ENCODE measurements around the gene LCN15. TPM values are rescaled to one million over a fixed set of nuclear protein-coding genes. Genes with fewer than 3 reads are reported as not detected.
"Not testable (repeated sequence)": the region's sequence is repeated elsewhere in the genome, so short reads cannot be mapped to it uniquely, and the experiment has no call there.

The LCN15 gene
- total RNA-seq = not detected

GRCh38 chr9:136764301-136764891, at the start of gene LCN15:
TSS of gene LCN15 (minus strand) at chr9:136764518. CDS start at chr9:136764488, 30 bp downstream.
- DNase-seq = no peak

- no peak for DNase-seq
Measured at GRCh38 chr9:136808806-136809158, 44.5 kb upstream of the LCN15 start.

GRCh38 chr9:136808075-136808805, 43.9 kb upstream of the LCN15 start:
- DNase-seq = no peak

GRCh38 chr9:136807281-136808074, 43.2 kb upstream of the LCN15 start, which contains the start of gene RABL6:
TSS of gene RABL6 (plus strand) at chr9:136807948. CDS start at chr9:136808197, 249 bp downstream.
- DNase-seq = peak; percentile 66

GRCh38 chr9:136806631-136807201, 42.4 kb upstream of the LCN15 start:
- no peak for DNase-seq

- no peak for DNase-seq
Measured at GRCh38 chr9:136806067-136806466, 41.7 kb upstream of the LCN15 start.

- no peak for DNase-seq
Measured at GRCh38 chr9:136805207-136805740, 41.0 kb upstream of the LCN15 start.

GRCh38 chr9:136804509-136805206, 40.3 kb upstream of the LCN15 start:
- DNase-seq = no peak

- no peak for DNase-seq
Measured at GRCh38 chr9:136803551-136804508, 39.5 kb upstream of the LCN15 start.

GRCh38 chr9:136803009-136803550, 38.8 kb upstream of the LCN15 start:
- DNase-seq = not testable (repeated sequence)

- DNase-seq = no peak
Measured at GRCh38 chr9:136802321-136802720, 38.0 kb upstream of the LCN15 start.

GRCh38 chr9:136799854-136800657, 35.7 kb upstream of the LCN15 start:
- DNase-seq = no peak

GRCh38 chr9:136799079-136799853, 34.9 kb upstream of the LCN15 start:
- DNase-seq = no peak

- no peak for DNase-seq
Measured at GRCh38 chr9:136798708-136799078, 34.4 kb upstream of the LCN15 start.

GRCh38 chr9:136796775-136797347, 32.5 kb upstream of the LCN15 start:
- not testable (repeated sequence) for DNase-seq

- DNase-seq = no peak
Measured at GRCh38 chr9:136796238-136796774, 32.0 kb upstream of the LCN15 start, which contains the start of gene CCDC183. TSS of gene CCDC183 (plus strand) at chr9:136796338. CDS start at chr9:136796398, 60 bp downstream.

GRCh38 chr9:136795000-136795348, 30.7 kb upstream of the LCN15 start:
- no peak for DNase-seq

Data from skin of body (tissue), 2 donors.